Activated T-cell treated with anti-CD3 and anti-CD28 coated beads for 4 hours (primary cell): ENCODE data around the gene OR1E1.
"Not testable (repeated sequence)": the region's sequence is repeated elsewhere in the genome, so short reads cannot be mapped to it uniquely, and the experiment has no call there.

Experiments
- DNase-seq: peaks from one replicate; pipeline ENCODE4 v3.0.0-alpha.2; 2020

OR1E1 gene

GRCh38 chr17:3398310-3398709 is at the start of gene OR1E1:
Gene OR1E1, minus strand, starts transcription at chr17:3398410. Its CDS starts 0 bp downstream, at chr17:3398410.
- no peak for DNase-seq

GRCh38 chr17:3447625-3448024 is 49.4 kb upstream of the OR1E1 start:
- no peak for DNase-seq

GRCh38 chr17:3440451-3440850 is 42.2 kb upstream of the OR1E1 start:
- DNase-seq = no peak

- no peak for DNase-seq
These were observed 40.2 kb upstream of the OR1E1 start for GRCh38 chr17:3438368-3438767.

- DNase-seq = no peak
These were observed 35.5 kb upstream of the OR1E1 start, which contains the start of gene OR1E2 for GRCh38 chr17:3433741-3434140. Gene OR1E2, minus strand, starts transcription at chr17:3433841. Its CDS starts 0 bp downstream, at chr17:3433841.

GRCh38 chr17:3433215-3433614 is 35.0 kb upstream of the OR1E1 start:
- DNase-seq = not testable (repeated sequence)

- no peak for DNase-seq
These were observed 20.0 kb upstream of the OR1E1 start for GRCh38 chr17:3418222-3418621.

- no peak for DNase-seq
These were observed 17.4 kb upstream of the OR1E1 start for GRCh38 chr17:3415610-3416009.

GRCh38 chr17:3412216-3412615 is 14.0 kb upstream of the OR1E1 start:
- DNase-seq = not testable (repeated sequence)

- no peak for DNase-seq
These were observed 12.9 kb upstream of the OR1E1 start, which contains the start of gene OR3A3 for GRCh38 chr17:3411070-3411469. Gene OR3A3, plus strand, starts transcription at chr17:3411370.

GRCh38 chr17:3403856-3404255 is 5.6 kb upstream of the OR1E1 start:
- DNase-seq = not testable (repeated sequence)

GRCh38 chr17:3401786-3402185 is 3.6 kb upstream of the OR1E1 start:
- DNase-seq = no peak

GRCh38 chr17:3400055-3400454 is 1.8 kb upstream of the OR1E1 start:
- DNase-seq = no peak

- DNase-seq = not testable (repeated sequence)
These were observed 409 bp downstream of the OR1E1 start for GRCh38 chr17:3397801-3398200.

GRCh38 chr17:3389791-3390190 is 8.4 kb downstream of the OR1E1 start:
- no peak for DNase-seq

GRCh38 chr17:3385869-3386816 is 12.1 kb downstream of the OR1E1 start, which contains the start of gene OR3A2:
Gene OR3A2, minus strand, starts transcription at chr17:3386308.
- DNase-seq = peak; percentile 3

- DNase-seq = no peak
These were observed 16.3 kb downstream of the OR1E1 start for GRCh38 chr17:3381957-3382356.

GRCh38 chr17:3378321-3378720 is 19.9 kb downstream of the OR1E1 start:
- no peak for DNase-seq

- not testable (repeated sequence) for DNase-seq
These were observed 27.0 kb downstream of the OR1E1 start for GRCh38 chr17:3371167-3371566.
